CD14-positive monocyte (primary cell): ENCODE results near the gene SSMEM1. TPM values are rescaled to one million over a fixed set of nuclear protein-coding genes. Genes with fewer than 3 reads are reported as not detected.

ENCODE experiments used
- DNase-seq, 3 donors: peaks; one replicate each; pipeline ENCODE4 v3.0.0-alpha.2; 2011 to 2022
- H2AFZ ChIP-seq: 2 replicates; pipeline ENCODE4 v1.6.0; 2012; ENCODE audit warnings: mild to moderate bottlenecking, low read depth, low read length, inconsistent platforms; ENCODE audit not compliant: insufficient read depth, poor library complexity, severe bottlenecking
- H3K27ac ChIP-seq, 2 donors: 1 replicate in 1 of 2; 2 replicates in 1 of 2; pipeline ENCODE4 v1.5.1; 2012 to 2013; ENCODE audit warnings: low read length in 2 of 2, control low read depth in 1 of 2, inconsistent platforms in 1 of 2, low read depth in 1 of 2, mild to moderate bottlenecking in 1 of 2
- H3K27me3 ChIP-seq, 2 donors: one replicate each; pipeline versions ENCODE4 v1.6.0 to v1.6.1; 2011 to 2013; ENCODE audit warnings: low read length in 2 of 2; ENCODE audit not compliant: control insufficient read depth in 2 of 2, insufficient read depth in 2 of 2
- H3K36me3 ChIP-seq, 2 donors: replicated peaks in 1 of 2; 1 replicate in 1 of 2; 2 replicates in 1 of 2; pipeline versions ENCODE4 v1.5.1 to v1.6.1; 2012 to 2013; ENCODE audit warnings: low read length in 2 of 2, control low read depth in 1 of 2, inconsistent platforms in 1 of 2, mild to moderate bottlenecking in 1 of 2; ENCODE audit not compliant: insufficient read depth in 2 of 2, control insufficient read depth in 1 of 2
- H3K4me1 ChIP-seq, 2 donors: 1 replicate in 1 of 2; 2 replicates in 1 of 2; pipeline versions ENCODE4 v1.5.1 to v1.6.1; 2012 to 2013; ENCODE audit warnings: low read length in 2 of 2, control low read depth in 1 of 2, inconsistent platforms in 1 of 2, mild to moderate bottlenecking in 1 of 2, moderate library complexity in 1 of 2; ENCODE audit not compliant: insufficient read depth in 2 of 2, control insufficient read depth in 1 of 2
- H3K4me2 ChIP-seq: replicated peaks from 2 replicates; pipeline ENCODE3; 2012; ENCODE audit warnings: low read length, moderate library complexity, mild to moderate bottlenecking; ENCODE audit not compliant: poor library complexity, severe bottlenecking; ENCODE audit errors: extremely low read depth
- H3K4me3 ChIP-seq, 3 experiments: fragments of 200-600 bp in 1 of 3; sonication (generic) in 1 of 3; replicated peaks in 1 of 3; 1 replicate in 2 of 3; 2 replicates in 1 of 3; pipeline ENCODE4 v1.5.1; 2011 to 2013; ENCODE audit warnings: low read length in 3 of 3, mild to moderate bottlenecking in 3 of 3, control low read depth in 2 of 3, low read depth in 2 of 3, inconsistent platforms in 1 of 3, moderate library complexity in 1 of 3
- H3K79me2 ChIP-seq: 2 replicates; pipeline ENCODE4 v1.6.0; 2012; ENCODE audit warnings: mild to moderate bottlenecking, control low read depth, inconsistent platforms, low read length, moderate library complexity; ENCODE audit not compliant: insufficient read depth
- H3K9ac ChIP-seq: 2 replicates; pipeline ENCODE4 v1.6.0; 2017; ENCODE audit warnings: low read length, mild to moderate bottlenecking; ENCODE audit not compliant: insufficient read depth, poor library complexity, severe bottlenecking
- H3K9me3 ChIP-seq, 2 donors: replicated peaks in 1 of 2; 1 replicate in 1 of 2; 2 replicates in 1 of 2; pipeline versions ENCODE4 v1.5.1 to v1.6.1; 2012 to 2013; ENCODE audit warnings: low read length in 2 of 2, control low read depth in 1 of 2; ENCODE audit not compliant: control insufficient read depth in 1 of 2, insufficient read depth in 1 of 2
- H4K20me1 ChIP-seq: 2 replicates; pipeline ENCODE4 v1.6.0; 2012; ENCODE audit warnings: mild to moderate bottlenecking, low read length, control low read depth, moderate library complexity; ENCODE audit not compliant: insufficient read depth
- H3K27ac Mint-ChIP-seq, 7 donors: one replicate each; pipeline ENCODE4 v1.8.0; 2020; ENCODE audit warnings: mild to moderate bottlenecking in 7 of 7, mixed read lengths in 7 of 7, moderate library complexity in 6 of 7, inconsistent platforms in 2 of 7
- H3K27me3 Mint-ChIP-seq, 3 donors: one replicate each; pipeline ENCODE4 v1.8.0; 2021 to 2022; ENCODE audit warnings: low read depth in 3 of 3, mild to moderate bottlenecking in 3 of 3, mixed read lengths in 3 of 3, moderate library complexity in 3 of 3, inconsistent platforms in 1 of 3
- H3K36me3 Mint-ChIP-seq, 2 donors: one replicate each; pipeline ENCODE4 v1.8.0; 2020; ENCODE audit warnings: mixed read lengths in 2 of 2, inconsistent platforms in 1 of 2, mild to moderate bottlenecking in 1 of 2
- H3K4me1 Mint-ChIP-seq: one replicate; pipeline ENCODE4 v1.8.0; 2020; ENCODE audit warnings: mild to moderate bottlenecking, mixed read lengths
- H3K4me3 Mint-ChIP-seq, 2 donors: one replicate each; pipeline ENCODE4 v1.8.0; 2020; ENCODE audit warnings: mild to moderate bottlenecking in 2 of 2, mixed read lengths in 2 of 2, moderate library complexity in 1 of 2
- H3K9me3 Mint-ChIP-seq, 7 donors: one replicate each; pipeline ENCODE4 v1.8.0; 2020 to 2022; ENCODE audit warnings: mixed read lengths in 7 of 7, mild to moderate bottlenecking in 6 of 7, moderate library complexity in 6 of 7, inconsistent platforms in 2 of 7
- CTCF ChIP-seq: fragments of 200-600 bp; IDR thresholded peaks from one replicate; pipeline ENCODE4 v1.8.0; 2022; ENCODE audit warnings: antibody characterized with exemption, mild to moderate bottlenecking
- WGBS: methylation state at CpG from one replicate; pipeline ENCODE4 v1.1.5; 2013; ENCODE audit warnings: missing lambda C conversion rate; ENCODE audit not compliant: insufficient coverage; 5-methylcytosine and 5-hydroxymethylcytosine counted together
- intact Hi-C, 2 donors: fragments of 100-400 bp; cut with micrococcal nuclease; formaldehyde crosslinking; loops; one replicate each; pipeline versions ENCODE4 v1.15.0 to v1.15.1; 2023
- polyA plus RNA-seq, 3 donors: library from polyadenylated mRNA; depleted of rRNA in 1 of 3; unstranded in 2 of 3; stranded (reverse) in 1 of 3; fragments of 300-500 nt in 2 of 3; fragments of >200 nt in 1 of 3; fragmentation: Illumina TruSeq in 2 of 3; gene quantifications; 1 replicate in 2 of 3; 2 replicates in 1 of 3; pipeline ENCODE4 v1.2.3, GENCODE V29; 2012 to 2021

The SSMEM1 gene
- polyA plus RNA-seq, 3 donors, result not detected

GRCh38 chr7:130263130-130263529, 55.5 kb downstream of the SSMEM1 start:
- Histone ChIP-seq H3K4me3 (no peak overlapping the region), H2AFZ (no peak overlapping the region), H3K4me1 (no peaks in the 10 kb centered on the region), H3K36me3 (no peaks in the 10 kb centered on the region), H4K20me1 (no peaks in the 10 kb centered on the region), H3K4me2 (no peak overlapping the region), H3K9ac (no peak overlapping the region), H3K9me3 (peaks cover 11 to 25% of the 10 kb centered on the region in 2 donors), H3K27me3 (no peaks in the 10 kb centered on the region), H3K27ac (no peak overlapping the region), H3K79me2 (no peaks in the 10 kb centered on the region)
- no peak overlapping the region for H3K4me3 Mint-ChIP-seq
- no peak for TF ChIP-seq CTCF
- H3K9me3 Mint-ChIP-seq, result peaks cover 6 to 34% (median 16%) of the 10 kb centered on the region in 7 donors
- H3K27ac Mint-ChIP-seq, result no peak overlapping the region
- H3K36me3 Mint-ChIP-seq, result no peaks in the 10 kb centered on the region
- DNase-seq, result no peak
- 13% methylated on average over 1 of the region's 2 CpGs for WGBS
- H3K27me3 Mint-ChIP-seq, result peaks cover 0 to 5% (median 0%) of the 10 kb centered on the region in 3 donors
- H3K4me1 Mint-ChIP-seq, result no peaks in the 10 kb centered on the region
- intact Hi-C loops, result no loop called here

Other genes starting within 250 kb of the SSMEM1 start
- gene ZC3HC1, start 156.5 kb upstream of the SSMEM1 start, polyA plus RNA-seq, result 1 to 10 TPM; 5.8 to 8.4 (median 6.4) TPM
- 10 to 100 TPM in 1 of 3 donors, 1 to 10 TPM in 2; 1.1 to 13.9 (median 2.9) TPM for gene KLHDC10, start 137.3 kb upstream of the SSMEM1 start, polyA plus RNA-seq
- 10 to 100 TPM in 1 of 3 donors, 1 to 10 TPM in 2; 7.7 to 16.7 (median 9.6) TPM for gene TMEM209, start 2.5 kb upstream of the SSMEM1 start, polyA plus RNA-seq
- not detected for gene CPA2, start 59.0 kb downstream of the SSMEM1 start, polyA plus RNA-seq
- gene CPA4, start 85.3 kb downstream of the SSMEM1 start, polyA plus RNA-seq, result not detected
- gene CPA5, start 137.0 kb downstream of the SSMEM1 start, polyA plus RNA-seq, result not detected
- gene CPA1, start 172.6 kb downstream of the SSMEM1 start, polyA plus RNA-seq, result not detected
- 1 to 10 TPM; 2.9 to 8.5 (median 7.2) TPM for gene CEP41, start 233.2 kb downstream of the SSMEM1 start, polyA plus RNA-seq